Measurements from ENCODE around the gene BMP6.

Gene BMP6

DNA sequence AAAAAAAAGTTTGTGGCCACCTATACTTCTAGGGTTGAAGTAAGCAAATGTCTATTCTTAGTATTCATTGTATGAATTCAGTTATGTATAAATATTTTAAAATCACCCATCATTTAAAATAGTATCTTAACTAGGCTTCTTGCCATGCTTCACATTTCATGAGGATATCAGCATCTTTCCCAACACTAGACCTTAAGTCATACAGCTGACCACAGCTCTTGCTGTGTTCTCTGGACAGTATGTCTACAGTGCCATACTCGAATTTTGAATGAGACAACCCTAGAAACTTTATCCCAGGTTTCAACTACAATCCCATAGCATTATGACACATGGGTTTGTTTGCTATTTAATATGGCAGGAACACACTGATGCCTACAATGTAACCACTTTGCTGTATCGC, 179.5 kb downstream of the BMP6 start:
- TF ChIP-seq, protein P1, sequence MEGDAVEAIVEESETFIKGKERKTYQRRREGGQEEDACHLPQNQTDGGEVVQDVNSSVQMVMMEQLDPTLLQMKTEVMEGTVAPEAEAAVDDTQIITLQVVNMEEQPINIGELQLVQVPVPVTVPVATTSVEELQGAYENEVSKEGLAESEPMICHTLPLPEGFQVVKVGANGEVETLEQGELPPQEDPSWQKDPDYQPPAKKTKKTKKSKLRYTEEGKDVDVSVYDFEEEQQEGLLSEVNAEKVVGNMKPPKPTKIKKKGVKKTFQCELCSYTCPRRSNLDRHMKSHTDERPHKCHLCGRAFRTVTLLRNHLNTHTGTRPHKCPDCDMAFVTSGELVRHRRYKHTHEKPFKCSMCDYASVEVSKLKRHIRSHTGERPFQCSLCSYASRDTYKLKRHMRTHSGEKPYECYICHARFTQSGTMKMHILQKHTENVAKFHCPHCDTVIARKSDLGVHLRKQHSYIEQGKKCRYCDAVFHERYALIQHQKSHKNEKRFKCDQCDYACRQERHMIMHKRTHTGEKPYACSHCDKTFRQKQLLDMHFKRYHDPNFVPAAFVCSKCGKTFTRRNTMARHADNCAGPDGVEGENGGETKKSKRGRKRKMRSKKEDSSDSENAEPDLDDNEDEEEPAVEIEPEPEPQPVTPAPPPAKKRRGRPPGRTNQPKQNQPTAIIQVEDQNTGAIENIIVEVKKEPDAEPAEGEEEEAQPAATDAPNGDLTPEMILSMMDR (IDR thresholded peaks at IDR 0.05): no peak
- TF ChIP-seq ZFX (IDR thresholded peaks at IDR 0.05; ENCODE audit: borderline replicate concordance): no peak
- no peak overlapping the region for H3K27ac ChIP-seq

DNA sequence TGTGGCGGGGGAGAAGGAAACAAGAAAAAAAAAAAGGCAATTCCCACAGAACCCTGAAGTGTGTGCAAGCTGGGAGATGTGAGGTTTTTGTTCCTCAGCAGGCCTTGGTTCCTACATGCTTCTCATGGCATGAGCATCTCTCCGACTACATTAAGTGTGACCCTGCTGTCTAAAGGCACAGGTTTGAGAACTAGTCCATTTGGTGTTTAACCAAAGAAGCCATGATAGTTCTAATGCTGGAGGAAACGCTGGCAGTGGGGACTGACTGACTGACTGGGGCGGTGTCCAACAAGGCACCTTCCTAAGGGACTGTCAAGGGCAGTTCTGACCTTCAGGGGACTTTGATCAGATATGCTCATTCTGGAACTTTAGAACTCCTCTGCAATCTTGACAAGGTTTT, 180.8 kb downstream of the BMP6 start:
- TF ChIP-seq, protein P1 (IDR thresholded peaks at IDR 0.05): no peak
- TF ChIP-seq ZFX (IDR thresholded peaks at IDR 0.05; ENCODE audit: borderline replicate concordance): no peak
- H3K27ac ChIP-seq: no peak overlapping the region

DNA sequence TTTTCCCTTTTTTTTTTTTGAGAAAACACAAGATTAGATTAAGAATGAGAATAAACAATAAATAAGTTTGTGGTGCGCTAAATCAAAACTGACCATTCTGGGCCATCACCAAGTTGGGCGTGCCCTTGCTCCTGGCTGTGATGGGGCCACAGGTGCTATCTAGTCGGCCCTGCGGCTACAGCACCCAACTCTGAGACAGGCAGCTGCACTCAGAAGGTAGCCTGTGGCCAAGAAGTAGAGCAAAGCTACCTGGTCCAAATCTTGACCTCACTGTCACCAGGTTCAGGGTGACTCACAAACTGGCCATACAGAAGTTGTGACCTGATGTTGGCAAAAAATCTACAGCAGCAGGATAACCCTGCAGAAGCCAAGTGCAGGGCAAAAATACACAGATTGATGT, 181.3 kb downstream of the BMP6 start:
- TF ChIP-seq ZFX (IDR thresholded peaks at IDR 0.05; ENCODE audit: borderline replicate concordance): no peak
- TF ChIP-seq, protein P1 (IDR thresholded peaks at IDR 0.05): no peak
- no peak overlapping the region for H3K27ac ChIP-seq

DNA sequence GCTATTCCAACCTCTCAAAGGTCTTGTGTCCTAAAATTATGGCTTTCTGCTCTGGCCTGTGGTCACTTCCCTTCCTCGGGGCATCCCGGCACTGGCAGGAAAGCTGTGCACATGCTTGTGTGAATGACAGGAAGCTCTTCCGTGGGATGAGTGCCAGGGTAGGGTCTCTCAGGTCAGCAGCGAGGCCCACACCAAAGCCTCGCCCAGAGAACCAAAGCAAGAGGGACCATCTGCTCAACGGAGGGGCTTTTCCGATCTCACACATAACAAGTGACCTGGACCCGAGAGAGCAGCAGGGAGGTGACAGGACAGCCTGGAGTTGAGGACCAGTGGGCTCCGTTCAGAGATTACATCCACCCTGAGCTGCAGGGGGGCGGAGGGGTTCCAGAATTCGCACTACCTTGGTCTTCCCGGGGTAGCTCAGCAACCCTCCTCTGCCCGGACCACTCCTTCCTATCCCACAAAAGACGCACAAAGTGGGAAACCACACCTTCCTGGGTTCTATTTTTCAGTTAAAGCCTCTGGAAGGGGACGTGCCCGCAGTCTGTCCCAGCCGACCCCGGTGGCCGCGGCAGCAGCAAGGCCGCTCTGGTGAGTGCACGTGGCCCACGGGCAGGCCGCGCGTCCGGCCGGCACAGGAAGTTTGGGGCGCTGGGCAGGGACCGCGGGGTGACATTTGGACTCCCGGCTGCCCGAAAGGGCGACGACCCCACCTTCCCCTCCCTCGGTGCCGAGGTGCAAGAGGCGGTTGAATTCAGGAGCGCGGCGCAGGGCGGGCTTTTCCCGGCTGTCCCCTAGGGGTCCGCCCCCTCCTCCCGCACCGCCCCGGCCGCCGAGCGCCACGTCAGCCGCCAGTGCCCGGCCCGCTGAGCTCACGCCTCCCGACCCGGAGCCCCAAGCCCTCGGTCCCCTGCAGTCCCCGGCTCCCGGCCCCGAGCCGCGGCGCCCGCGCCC, 183.7 kb downstream of the BMP6 start:
- peak overlapping the region; percentile 74 for H3K27ac ChIP-seq

DNA sequence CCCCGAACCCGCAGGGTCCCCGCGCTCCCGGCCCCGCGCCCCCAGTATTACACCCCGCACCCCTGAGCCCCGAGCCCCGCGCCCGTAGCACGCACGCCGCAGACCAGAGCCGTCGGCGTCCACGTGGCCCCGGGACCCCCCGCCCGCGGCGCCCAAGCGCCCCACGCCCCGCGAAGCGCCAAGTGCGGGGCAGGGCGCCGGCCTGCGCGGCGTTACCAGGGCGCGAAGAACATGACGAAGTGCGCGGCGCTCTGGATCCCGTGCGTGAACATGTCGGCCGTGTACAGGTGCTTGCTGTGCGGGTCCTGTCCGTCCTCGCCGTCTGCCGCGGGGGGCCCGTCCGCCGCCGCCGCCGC, 184.4 kb downstream of the BMP6 start:
- H3K27ac ChIP-seq: peak overlapping the region; percentile 74
- TF ChIP-seq, protein P1 (IDR thresholded peaks at IDR 0.05): no peak
- no peak for TF ChIP-seq ZFX (IDR thresholded peaks at IDR 0.05; ENCODE audit: borderline replicate concordance)

More for the DNA sequence above, 183.7 kb downstream of the BMP6 start:
- TF ChIP-seq ZFX (IDR thresholded peaks at IDR 0.05; ENCODE audit: borderline replicate concordance): no peak

DNA sequence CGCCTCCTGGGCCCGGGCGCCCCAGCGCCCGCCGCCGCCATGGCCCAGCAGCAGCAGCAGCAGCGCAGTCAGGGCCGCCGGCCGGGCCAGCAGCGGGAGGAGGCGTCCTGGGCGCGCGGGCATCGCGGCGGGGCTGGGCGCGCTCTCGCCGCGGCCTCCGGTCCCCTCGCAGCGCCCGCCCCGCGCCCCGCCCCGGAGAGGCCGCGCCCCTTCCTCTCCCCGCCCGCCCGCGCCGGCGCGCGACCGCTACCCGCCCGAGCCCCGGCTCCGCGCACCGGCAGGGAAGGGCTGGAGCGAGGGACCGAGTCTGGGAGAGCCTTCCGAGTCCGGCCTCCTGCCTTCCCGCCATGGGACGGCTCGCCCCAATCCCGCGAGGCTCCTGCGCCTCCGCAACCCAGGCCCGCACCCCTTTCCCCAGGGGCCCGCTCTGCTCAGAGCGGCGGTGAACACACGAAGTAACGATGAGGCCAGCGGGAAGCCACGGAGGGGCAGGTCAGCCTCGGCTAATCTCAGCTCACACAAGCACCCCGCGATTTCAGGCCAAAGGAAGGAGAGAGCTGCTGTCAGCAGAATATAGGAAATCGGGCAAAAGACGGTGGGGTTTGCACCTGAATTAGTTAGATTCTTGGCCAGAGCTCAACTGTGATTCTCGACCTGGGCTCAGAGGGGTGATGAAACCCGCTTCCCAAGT, 184.9 kb downstream of the BMP6 start, which contains the start of gene TXNDC5:
TXNDC5 (minus strand) TSS at position 135 of the 691 bp plus-strand sequence; CDS start at position 123, 12 bp downstream.
- peak within 1 kb of the TSS; percentile 74 for H3K27ac ChIP-seq
- no peak for TF ChIP-seq ZFX (IDR thresholded peaks at IDR 0.05; ENCODE audit: borderline replicate concordance)
- TF ChIP-seq, protein P1 (IDR thresholded peaks at IDR 0.05): no peak

DNA sequence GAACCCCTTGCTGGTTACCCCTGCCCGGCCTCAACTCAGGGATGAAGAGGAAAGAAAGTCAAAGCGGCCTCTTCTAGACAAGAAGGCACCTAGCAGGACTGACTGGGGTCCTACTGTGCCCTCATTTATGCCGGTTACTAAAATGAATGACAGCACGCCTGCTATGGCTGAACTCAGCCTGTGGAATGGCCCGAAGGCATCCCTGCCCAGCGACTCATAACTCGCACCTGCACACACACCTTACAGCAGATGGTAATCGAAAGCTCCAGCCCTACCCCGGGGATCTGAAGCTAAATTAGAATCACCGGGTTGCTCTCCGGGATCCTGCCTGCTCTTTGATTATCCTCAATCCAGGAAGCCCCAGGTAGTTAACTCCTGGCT, 185.4 kb downstream of the BMP6 start:
- no peak overlapping the region for H3K27ac ChIP-seq
- TF ChIP-seq, protein P1 (IDR thresholded peaks at IDR 0.05): no peak

Measured in 22Rv1 (cell line).